Ectodermal cell (in vitro differentiated cells): ENCODE measurements around the gene ATP6AP1. TPM values are rescaled to one million over a fixed set of nuclear protein-coding genes. Genes with fewer than 3 reads are reported as not detected.

Experiments used
- H3K27ac ChIP-seq: 2 replicates; pipeline ENCODE4 v1.7.0; 2013; ENCODE audit warnings: mild to moderate bottlenecking, low read depth, low read length; ENCODE audit not compliant: insufficient read depth, poor library complexity, severe bottlenecking
- H3K27me3 ChIP-seq: 2 replicates; pipeline ENCODE4 v1.7.0; 2013; ENCODE audit warnings: mild to moderate bottlenecking, low read length; ENCODE audit not compliant: insufficient read depth, control insufficient read depth, poor library complexity, severe bottlenecking
- H3K36me3 ChIP-seq: one replicate; pipeline ENCODE4 v1.7.0; 2013; ENCODE audit warnings: low read length; ENCODE audit not compliant: control insufficient read depth, insufficient read depth
- H3K4me1 ChIP-seq: one replicate; pipeline ENCODE4 v1.7.0; 2013; ENCODE audit warnings: low read length; ENCODE audit not compliant: control insufficient read depth, insufficient read depth
- H3K4me3 ChIP-seq: 2 replicates; pipeline ENCODE4 v1.7.0; 2013; ENCODE audit warnings: low read depth, low read length, control low read depth; ENCODE audit not compliant: insufficient read depth
- H3K9me3 ChIP-seq: 2 replicates; pipeline ENCODE4 v1.7.0; 2013; ENCODE audit warnings: mild to moderate bottlenecking, low read length, moderate library complexity; ENCODE audit not compliant: control insufficient read depth
- WGBS, 2 experiments: methylation state at CpG; one replicate each; pipeline ENCODE4 v1.1.7; 2013; ENCODE audit warnings: missing lambda C conversion rate in 2 of 2; 5-methylcytosine and 5-hydroxymethylcytosine counted together
- polyA plus RNA-seq, 4 experiments: library from polyadenylated mRNA; stranded (reverse); fragments of 50-300 nt; gene quantifications; one replicate each; pipeline ENCODE4 v1.2.3, GENCODE V29; 2013

Gene ATP6AP1, protein sequence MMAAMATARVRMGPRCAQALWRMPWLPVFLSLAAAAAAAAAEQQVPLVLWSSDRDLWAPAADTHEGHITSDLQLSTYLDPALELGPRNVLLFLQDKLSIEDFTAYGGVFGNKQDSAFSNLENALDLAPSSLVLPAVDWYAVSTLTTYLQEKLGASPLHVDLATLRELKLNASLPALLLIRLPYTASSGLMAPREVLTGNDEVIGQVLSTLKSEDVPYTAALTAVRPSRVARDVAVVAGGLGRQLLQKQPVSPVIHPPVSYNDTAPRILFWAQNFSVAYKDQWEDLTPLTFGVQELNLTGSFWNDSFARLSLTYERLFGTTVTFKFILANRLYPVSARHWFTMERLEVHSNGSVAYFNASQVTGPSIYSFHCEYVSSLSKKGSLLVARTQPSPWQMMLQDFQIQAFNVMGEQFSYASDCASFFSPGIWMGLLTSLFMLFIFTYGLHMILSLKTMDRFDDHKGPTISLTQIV
- 77.6 TPM for polyA plus RNA-seq (2013, experiment 1 of 4)
- 77.4 TPM for polyA plus RNA-seq (2013, experiment 2 of 4)
- 62.4 TPM for polyA plus RNA-seq (2013, experiment 3 of 4)
- polyA plus RNA-seq (2013, experiment 4 of 4) = 74.6 TPM

DNA sequence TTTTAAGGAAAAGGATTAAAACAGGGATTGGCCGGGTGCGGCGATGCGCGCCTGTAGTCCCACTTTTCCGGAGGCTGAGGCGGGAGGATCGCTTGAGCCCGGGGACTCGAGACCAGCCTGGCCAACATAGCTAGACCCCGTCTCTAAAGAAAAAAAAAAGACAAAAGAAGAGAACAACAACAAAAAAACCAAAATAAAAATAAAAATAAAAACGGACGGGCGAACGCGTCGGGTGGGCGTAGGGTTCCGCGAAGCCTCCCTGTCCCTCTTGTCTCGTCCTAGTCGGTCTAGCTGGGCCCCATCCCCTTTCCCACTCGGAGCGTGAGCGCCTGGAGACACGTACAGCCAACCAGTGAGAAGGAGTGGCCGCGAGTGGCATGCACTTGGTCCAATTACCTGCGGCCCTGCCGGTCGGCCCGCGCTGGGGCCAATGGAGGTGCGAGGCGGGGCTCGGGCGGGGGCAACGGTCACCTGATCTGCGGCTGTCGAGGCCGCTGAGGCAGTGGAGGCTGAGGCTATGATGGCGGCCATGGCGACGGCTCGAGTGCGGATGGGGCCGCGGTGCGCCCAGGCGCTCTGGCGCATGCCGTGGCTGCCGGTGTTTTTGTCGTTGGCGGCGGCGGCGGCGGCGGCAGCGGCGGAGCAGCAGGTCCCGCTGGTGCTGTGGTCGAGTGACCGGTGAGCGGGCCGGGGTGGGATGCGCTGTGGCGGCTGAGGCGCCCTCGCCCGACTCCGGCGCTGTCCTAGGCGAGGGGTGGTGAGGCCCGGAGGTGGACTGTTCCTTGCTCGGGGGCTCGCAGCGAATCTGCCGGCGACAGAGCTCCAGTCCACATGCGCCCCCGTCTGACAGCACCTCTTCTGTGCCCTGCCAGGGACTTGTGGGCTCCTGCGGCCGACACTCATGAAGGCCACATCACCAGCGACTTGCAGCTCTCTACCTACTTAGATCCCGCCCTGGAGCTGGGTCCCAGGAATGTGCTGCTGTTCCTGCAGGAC lies at the start of gene ATP6AP1:
Gene ATP6AP1, plus strand, starts transcription at position 502 of the 996 bp plus-strand sequence. Its CDS starts 16 bp downstream, at position 518.
- 12% methylated on average over 86 to 87 of the region's 87 CpGs for WGBS, 2 experiments
- Histone ChIP-seq H3K4me3 (peak within 1 kb of the TSS; percentile 70), H3K9me3 (no peaks in the 10 kb centered on the region), H3K27me3 (no peaks in the 10 kb centered on the region), H3K27ac (no peak within 1 kb of the TSS), H3K36me3 (no peaks in the 10 kb centered on the region), H3K4me1 (no peaks in the 10 kb centered on the region)

DNA sequence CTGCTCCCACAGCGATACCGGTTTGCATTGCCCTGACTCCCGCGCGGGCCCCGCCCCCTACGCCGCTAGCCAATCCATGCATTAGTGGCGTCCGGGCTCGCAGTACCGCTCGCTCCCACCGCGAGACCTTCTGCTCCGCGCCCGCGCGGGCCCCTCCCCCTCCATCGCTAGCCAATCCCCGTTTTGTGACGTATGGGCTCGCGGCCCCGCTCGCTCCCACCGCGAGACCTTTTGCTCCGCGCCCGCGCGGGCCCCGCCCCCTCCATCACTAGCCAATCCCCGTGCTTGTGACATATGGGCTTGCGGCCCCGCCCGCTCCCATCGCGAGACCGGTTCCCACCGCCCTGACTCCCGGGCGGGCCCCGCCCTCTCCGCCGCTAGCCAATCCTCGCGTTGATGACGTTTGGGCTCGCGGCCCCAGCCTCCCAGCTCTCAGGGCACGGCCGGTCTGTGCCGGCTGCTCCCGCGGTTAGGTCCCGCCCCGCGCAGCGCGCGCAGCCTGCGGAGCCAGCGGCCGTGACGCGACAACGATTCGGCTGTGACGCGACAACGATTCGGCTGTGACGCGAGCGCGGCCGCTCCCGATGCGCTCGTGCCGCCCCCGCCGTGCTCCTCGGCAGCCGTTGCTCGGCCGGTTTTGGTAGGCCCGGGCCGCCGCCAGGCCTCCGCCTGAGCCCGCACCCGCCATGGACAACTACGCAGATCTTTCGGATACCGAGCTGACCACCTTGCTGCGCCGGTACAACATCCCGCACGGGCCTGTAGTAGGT lies 49.5 kb upstream of the ATP6AP1 start, which contains the start of gene EMD:
Gene EMD, plus strand, starts transcription at position 497 of the 770 bp plus-strand sequence. Its CDS starts 190 bp downstream, at position 687.
- no peaks in the 10 kb centered on the region for H3K9me3 ChIP-seq
- H3K36me3 ChIP-seq = no peaks in the 10 kb centered on the region
- H3K27ac ChIP-seq = peak within 1 kb of the TSS; percentile 92
- H3K4me1 ChIP-seq = peaks cover 9% of the 10 kb centered on the region
- H3K4me3 ChIP-seq = peak within 1 kb of the TSS; percentile 74
- WGBS, 2 experiments = 0% methylated on average over 103 of the region's 103 CpGs
- H3K27me3 ChIP-seq = peaks cover 13% of the 10 kb centered on the region

DNA sequence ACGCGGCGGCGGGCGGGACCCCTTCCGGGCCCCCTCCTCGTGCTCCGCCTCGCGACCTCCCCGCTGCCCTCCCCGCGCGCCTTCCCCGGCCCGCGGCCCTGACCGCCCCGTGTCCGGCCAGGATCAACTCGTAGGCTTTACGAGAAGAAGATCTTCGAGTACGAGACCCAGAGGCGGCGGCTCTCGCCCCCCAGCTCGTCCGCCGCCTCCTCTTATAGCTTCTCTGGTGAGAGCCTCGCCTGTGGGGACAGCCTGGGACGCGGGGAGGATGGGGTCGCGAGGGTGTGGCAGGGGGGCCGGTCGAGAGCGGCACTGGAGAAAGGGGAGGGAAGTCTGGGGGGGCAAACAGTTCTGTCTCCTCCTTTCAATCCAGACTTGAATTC lies 48.9 kb upstream of the ATP6AP1 start:
- Histone ChIP-seq H3K27me3 (peaks cover 8% of the 10 kb centered on the region), H3K4me1 (peaks cover 9% of the 10 kb centered on the region), H3K9me3 (no peaks in the 10 kb centered on the region), H3K36me3 (no peaks in the 10 kb centered on the region), H3K4me3 (peak overlapping the region; percentile 74), H3K27ac (peak overlapping the region; percentile 85)
- WGBS, 2 experiments = 0 to 2% methylated on average over 38 of the region's 38 CpGs

DNA sequence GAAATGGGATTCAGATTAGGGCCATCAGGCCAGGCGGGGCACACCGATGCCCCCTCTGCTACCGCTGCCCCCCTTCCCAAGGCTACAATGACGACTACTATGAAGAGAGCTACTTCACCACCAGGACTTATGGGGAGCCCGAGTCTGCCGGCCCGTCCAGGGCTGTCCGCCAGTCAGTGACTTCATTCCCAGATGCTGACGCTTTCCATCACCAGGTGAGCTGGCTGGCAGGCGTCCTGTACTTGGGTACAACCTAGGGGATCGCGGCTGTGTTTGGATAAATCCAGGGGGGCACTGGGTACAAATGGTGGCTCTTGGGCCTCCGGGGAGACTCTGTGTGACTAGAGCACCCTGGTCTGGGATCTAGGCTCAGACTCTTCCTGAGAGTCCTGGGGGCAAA lies 48.3 kb upstream of the ATP6AP1 start:
- peaks cover 9% of the 10 kb centered on the region for H3K4me1 ChIP-seq
- 38 to 39% methylated on average over 13 of the region's 13 CpGs for WGBS, 2 experiments
- peaks cover 2% of the 10 kb centered on the region for H3K27me3 ChIP-seq
- H3K36me3 ChIP-seq = no peaks in the 10 kb centered on the region
- no peak overlapping the region for H3K27ac ChIP-seq
- H3K4me3 ChIP-seq = peak overlapping the region; percentile 74
- no peaks in the 10 kb centered on the region for H3K9me3 ChIP-seq

DNA sequence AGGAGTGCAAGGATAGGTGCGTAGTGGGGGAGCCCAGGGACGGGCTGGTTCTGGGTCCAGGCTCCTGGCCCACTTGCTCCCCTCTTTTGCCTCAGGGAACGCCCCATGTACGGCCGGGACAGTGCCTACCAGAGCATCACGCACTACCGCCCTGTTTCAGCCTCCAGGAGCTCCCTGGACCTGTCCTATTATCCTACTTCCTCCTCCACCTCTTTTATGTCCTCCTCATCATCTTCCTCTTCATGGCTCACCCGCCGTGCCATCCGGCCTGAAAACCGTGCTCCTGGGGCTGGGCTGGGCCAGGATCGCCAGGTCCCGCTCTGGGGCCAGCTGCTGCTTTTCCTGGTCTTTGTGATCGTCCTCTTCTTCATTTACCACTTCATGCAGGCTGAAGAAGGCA lies 47.7 kb upstream of the ATP6AP1 start:
- WGBS, 2 experiments = 51 to 55% methylated on average over 13 to 14 of the region's 14 CpGs
- no peak overlapping the region for H3K27ac ChIP-seq

DNA sequence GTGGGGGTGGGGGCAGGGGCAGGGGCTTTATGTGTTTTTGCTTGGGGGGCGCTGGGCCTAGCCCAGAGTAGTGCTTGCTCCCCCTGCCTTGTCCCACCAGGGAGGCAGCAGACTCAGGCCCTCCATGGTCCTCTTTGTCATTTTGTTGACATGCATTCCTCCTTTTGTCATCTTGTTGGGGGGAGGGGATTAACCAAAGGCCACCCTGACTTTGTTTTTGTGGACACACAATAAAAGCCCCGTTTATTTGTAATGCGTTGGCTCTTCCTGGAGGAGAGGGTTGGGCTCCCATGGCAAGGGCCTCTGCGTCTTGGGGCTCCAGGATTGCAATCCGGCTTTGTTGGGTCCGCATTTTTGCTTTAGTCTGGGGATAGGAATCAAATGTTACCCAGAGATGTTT lies 47.2 kb upstream of the ATP6AP1 start:
- Histone ChIP-seq H3K9me3 (no peaks in the 10 kb centered on the region), H3K4me1 (peaks cover 9% of the 10 kb centered on the region), H3K27ac (no peak overlapping the region), H3K27me3 (no peaks in the 10 kb centered on the region), H3K4me3 (no peak overlapping the region), H3K36me3 (no peaks in the 10 kb centered on the region)
- 4% methylated on average over 6 of the region's 6 CpGs for WGBS, 2 experiments

More for the DNA sequence above, 47.7 kb upstream of the ATP6AP1 start:
- Histone ChIP-seq H3K27me3 (no peaks in the 10 kb centered on the region), H3K4me3 (peak overlapping the region; percentile 74), H3K4me1 (peaks cover 9% of the 10 kb centered on the region), H3K36me3 (no peaks in the 10 kb centered on the region), H3K9me3 (no peaks in the 10 kb centered on the region)

DNA sequence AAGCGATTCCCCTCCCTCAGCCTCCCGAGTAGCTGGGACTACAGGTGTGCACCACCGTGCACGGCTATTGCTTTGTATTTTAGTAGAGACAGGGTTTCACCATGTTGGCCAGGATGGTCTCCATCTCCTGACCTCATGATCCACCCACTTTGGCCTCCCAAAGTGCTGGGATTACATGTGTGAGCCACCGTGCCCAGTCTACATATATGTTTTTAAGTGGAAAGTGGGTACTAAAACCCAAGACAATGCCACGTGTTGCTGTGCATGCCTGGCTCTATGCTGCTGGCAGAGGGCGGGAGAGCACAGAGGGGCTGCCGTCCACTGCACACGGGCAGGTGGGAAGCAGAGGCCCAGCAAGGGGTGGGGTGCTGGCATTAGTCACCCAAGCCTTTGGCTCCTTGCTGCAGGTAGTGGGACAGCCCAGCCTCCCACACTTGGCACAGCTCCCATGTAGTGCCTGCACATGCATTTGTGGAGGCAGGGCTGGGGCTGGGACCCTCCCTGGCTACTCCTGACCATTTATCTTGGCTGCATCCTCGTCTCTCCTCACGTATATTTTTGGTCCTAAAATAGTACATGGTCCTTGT lies 45.9 kb upstream of the ATP6AP1 start:
- H3K4me1 ChIP-seq = peaks cover 9% of the 10 kb centered on the region
- no peak overlapping the region for H3K4me3 ChIP-seq
- H3K27me3 ChIP-seq = no peaks in the 10 kb centered on the region
- no peaks in the 10 kb centered on the region for H3K9me3 ChIP-seq
- no peaks in the 10 kb centered on the region for H3K36me3 ChIP-seq
- WGBS, 2 experiments = 92 to 95% methylated on average over 11 of the region's 11 CpGs
- no peak overlapping the region for H3K27ac ChIP-seq

DNA sequence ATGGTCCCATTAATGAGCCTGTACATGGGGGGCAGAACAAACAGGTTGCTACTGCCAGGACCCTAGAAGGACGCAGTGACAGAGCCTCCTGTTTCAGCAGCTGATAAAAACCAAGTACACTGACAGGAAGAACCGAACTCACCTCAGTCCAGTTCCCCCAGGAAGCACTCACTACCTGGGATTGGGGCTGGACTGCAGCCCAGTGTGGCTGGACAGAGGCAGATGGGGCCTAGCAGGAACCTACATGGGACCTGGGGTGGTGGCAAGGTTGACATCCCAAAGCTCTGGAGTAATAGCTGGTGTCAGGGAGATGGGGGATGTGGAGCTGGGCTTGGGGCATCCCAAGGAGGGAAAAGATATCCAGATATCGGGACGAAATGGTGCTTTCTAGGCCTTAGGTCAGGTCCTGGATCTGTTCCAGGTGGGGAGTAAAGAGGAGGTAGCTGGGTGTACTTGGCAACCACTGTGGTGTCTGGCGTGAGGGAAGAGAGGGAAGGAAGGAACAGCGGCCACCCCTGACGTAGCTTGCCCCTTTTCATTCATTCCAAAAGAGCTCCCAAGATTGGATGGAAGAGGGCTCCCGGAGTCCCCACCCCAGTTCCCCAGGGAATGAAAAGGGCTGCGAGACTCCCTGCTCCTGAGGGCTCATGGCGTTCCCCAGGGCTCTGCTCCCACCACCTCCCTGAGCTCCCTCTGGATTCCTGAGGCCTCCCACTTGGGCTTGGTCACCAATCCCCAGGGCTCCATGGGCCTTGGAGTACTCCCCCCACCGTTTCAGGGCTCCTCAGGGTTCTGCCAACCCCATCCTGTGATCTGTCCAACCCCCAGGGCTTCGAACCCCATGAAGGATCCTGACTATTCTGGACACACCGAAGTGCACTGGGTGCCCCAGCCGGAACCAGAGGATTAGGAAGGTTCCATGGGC lies 44.9 kb upstream of the ATP6AP1 start:
- H3K36me3 ChIP-seq = no peaks in the 10 kb centered on the region
- 93 to 95% methylated on average over 14 of the region's 14 CpGs for whole genome bisulfite sequencing, 2 experiments

More for the DNA sequence above, 44.9 kb upstream of the ATP6AP1 start:
- H3K27me3 ChIP-seq = no peaks in the 10 kb centered on the region
- peaks cover 9% of the 10 kb centered on the region for H3K4me1 ChIP-seq
- no peaks in the 10 kb centered on the region for H3K9me3 ChIP-seq
- H3K4me3 ChIP-seq = no peak overlapping the region
- no peak overlapping the region for H3K27ac ChIP-seq
